ENCODE measurements around the gene IHH. TPM values are rescaled to one million over a fixed set of nuclear protein-coding genes. Genes with fewer than 3 reads are reported as not detected.

Gene IHH
- total RNA-seq, 1 donor from 2014 or later, result not detected

DNA sequence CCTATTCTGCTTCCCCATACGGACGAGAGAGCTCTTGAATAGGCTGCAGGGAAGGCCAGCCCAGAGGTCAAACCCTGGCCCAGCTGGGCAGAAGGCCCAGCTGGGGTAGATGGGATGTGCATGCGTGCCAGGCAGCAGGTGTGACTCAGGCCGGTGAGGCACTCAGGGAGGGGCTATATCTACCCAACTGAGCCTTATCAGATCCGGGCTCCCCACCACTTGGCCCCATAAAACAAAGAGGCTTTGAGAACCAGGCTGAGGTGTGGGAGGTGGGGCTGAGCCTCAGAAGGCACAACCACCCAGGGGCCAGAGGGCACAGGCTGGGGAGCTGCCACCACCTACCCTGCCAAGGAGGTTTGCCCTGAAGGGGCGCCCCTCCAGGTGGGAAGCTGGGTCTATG is 11.4 kb downstream of the IHH start:
- DNase-seq (no peak), ATAC-seq (no peak)
- intact Hi-C loops (cut with micrococcal nuclease), result loop anchor here (10.0 kb wide), 1 partner anchor 96 kb away; no protein-coding TSS in a partner anchor

DNA sequence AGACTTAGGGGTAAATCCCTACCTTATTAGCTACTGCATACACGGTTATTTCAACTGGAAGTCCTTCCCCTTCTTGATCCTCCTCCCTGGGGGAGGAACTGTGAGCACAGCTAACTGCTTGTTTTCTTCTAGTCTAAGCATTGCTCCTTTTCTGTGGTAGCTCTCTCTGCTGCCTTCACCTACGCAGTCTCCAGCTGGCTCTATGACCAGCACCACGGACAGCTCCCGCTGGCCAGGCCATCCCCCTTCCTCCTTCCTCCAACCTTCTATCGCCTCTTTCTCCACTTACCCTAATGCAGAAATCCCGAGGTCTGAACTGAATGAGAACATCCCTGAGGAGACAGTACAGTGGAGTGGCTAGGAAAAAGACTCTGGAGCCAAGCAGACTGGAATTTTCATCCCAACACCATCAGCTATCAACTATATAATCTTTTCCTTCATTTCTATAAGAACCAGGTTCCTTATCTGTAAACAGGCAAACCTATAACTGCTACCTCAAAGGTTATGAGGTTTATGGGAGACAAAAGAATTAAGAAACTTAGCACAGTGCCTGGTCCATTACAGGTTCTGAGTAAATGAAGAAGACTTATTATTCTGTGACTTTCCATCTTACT is 14.7 kb downstream of the IHH start:
- intact Hi-C loops (cut with micrococcal nuclease), result loop anchor here (10.0 kb wide), 1 partner anchor 99 kb away; no protein-coding TSS in a partner anchor
- peak; percentile 31 for ATAC-seq
- no peak for DNase-seq

GRCh38 chr2:219042750-219043149 is 18.0 kb downstream of the IHH start:
- ATAC-seq (no peak), DNase-seq (no peak)
- intact Hi-C loops (cut with micrococcal nuclease), result loop anchor here (10.0 kb wide), 1 partner anchor 102 kb away; no protein-coding TSS in a partner anchor

- intact Hi-C loops (cut with micrococcal nuclease), result loop anchor here (10.0 kb wide), 1 partner anchor 103 kb away; no protein-coding TSS in a partner anchor
- no peak for ATAC-seq
- no peak for DNase-seq
Observed at GRCh38 chr2:219042157-219042556, 18.6 kb downstream of the IHH start.

DNA sequence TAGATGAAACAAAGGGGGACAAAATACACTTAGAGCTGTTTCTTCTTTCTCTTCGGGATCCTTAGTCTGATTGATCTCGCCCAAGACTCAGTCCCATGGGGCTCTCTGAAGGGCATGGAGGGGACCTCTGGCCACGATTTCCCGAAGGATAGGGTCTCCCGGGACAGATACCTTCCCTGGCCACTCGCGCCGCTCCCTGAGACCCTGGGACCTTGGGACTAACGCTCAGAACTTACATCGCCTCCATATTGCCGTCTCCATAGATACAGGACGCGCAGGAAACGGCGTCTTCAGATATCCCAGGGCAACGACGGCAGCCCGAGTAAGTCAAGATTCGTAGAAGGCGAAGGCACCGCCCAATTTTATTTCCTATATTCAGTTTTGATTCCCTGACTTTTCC is 19.5 kb downstream of the IHH start, which contains the start of gene CFAP65:
TSS of gene CFAP65 (minus strand) at position 265 of the 400 bp plus-strand sequence. CDS start 2,468 bp downstream, outside the sequence.
- intact Hi-C loops (cut with micrococcal nuclease), result loop anchor here (10.0 kb wide), 1 partner anchor 104 kb away; no protein-coding TSS in a partner anchor
- DNase-seq, result no peak
- no peak for ATAC-seq

GRCh38 chr2:219038600-219038999 is 22.1 kb downstream of the IHH start:
- ATAC-seq, result no peak
- intact Hi-C loops (cut with micrococcal nuclease), result no loop called here
- no peak for DNase-seq

DNA sequence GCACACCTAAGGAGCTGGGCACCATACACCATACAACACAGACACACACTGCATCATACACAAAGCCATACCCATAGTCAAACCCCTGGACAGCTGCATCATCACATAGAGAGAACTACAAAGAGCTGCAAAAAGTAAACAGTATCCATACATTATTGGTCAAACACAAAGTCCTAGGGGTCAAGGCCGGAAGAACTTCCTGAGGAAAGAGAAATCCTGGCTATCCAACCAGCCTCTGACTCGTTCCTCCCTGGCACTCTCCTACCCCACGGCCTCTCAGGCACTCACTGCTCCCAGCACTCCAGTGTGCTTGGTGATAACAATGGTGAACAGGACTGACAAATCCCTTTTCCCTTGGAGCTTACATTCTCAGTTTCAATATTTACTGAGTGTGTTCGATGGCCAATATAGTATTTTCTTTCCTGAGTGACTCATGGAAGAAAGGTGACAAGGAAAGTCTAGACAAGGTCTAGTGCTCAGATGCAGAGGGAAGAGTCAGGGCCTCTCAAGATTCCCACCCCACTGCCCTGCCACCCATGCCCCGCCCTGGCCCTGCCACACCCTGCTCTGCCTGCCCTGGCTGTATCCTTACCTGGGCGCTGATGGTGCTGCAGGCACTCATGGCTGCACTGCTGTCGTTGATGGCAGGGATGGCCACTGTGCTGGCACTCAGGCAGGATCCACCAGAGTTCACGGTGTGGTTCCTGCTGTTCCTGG is 22.8 kb downstream of the IHH start:
- no peak for DNase-seq
- intact Hi-C loops (cut with micrococcal nuclease), result no loop called here
- no peak for ATAC-seq

DNA sequence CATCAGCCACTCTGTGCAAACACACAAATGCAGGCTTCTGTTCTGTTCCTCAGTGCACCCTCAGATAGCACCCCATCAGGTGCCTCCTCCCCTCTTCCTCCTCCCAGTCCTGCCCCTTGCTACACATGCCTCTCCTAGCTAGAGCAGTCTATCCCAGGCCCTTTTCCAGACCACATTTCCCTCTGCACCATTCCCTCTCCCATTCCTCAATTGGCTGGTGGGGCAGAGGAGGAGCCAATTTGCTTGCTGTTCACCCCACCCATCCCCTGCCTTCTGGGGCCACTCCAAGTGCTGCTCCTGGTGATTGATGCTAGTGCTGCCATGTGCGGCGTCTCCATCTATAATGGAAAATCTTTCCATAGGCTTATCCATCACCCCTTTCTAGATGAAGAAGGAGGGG is 24.8 kb downstream of the IHH start:
- ATAC-seq (no peak), DNase-seq (no peak)
- intact Hi-C loops (cut with micrococcal nuclease), result no loop called here

GRCh38 chr2:219034823-219035222 is 25.9 kb downstream of the IHH start:
- intact Hi-C loops (cut with micrococcal nuclease), result no loop called here
- ATAC-seq (no peak), DNase-seq (no peak)

DNA sequence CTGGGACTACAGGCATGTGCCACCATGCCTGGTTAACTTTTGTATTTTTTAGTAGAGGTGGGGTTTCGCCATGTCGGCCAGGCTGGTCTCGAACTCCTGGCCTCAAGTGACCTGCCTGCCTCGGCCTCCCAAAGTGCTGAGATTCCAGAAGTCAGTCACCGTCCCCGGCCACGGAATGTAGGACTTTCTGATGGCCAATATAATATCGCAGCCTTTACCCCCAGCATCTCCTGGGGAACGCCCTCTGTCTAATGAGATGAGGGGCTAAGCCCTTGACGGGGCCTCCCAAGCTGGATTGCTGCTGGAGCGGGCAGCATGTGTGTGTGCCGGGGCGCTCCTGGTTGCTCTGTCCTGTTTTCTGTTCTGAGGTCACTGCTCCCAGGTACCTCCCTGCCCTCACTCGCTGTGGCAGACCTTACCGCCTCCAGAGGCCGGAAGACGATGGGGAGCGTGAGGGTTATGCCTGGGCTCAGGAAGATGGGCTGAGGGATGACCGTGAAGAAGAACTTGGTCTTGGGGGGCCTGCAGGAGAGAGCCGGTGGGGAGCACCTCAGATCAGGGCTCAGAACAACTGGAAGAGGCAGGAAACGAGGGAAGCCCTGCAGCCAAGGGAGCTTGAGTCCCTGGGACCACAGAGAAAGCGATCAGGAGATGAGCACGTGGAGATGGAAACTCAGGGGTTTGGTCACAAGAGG is 28.5 kb downstream of the IHH start:
- intact Hi-C loops (cut with micrococcal nuclease), result no loop called here
- no peak for ATAC-seq

GRCh38 chr2:219031005-219031738 is 29.5 kb downstream of the IHH start:
- ATAC-seq, result no peak
- intact Hi-C loops (cut with micrococcal nuclease), result no loop called here

More for the DNA sequence above, 28.5 kb downstream of the IHH start:
- DNase-seq, result no peak

GRCh38 chr2:219030177-219030940 is 30.4 kb downstream of the IHH start:
- peak; percentile 14 for ATAC-seq
- intact Hi-C loops (cut with micrococcal nuclease), result no loop called here
- no peak for DNase-seq

More at GRCh38 chr2:219031005-219031738, 29.5 kb downstream of the IHH start:
- no peak for DNase-seq

DNA sequence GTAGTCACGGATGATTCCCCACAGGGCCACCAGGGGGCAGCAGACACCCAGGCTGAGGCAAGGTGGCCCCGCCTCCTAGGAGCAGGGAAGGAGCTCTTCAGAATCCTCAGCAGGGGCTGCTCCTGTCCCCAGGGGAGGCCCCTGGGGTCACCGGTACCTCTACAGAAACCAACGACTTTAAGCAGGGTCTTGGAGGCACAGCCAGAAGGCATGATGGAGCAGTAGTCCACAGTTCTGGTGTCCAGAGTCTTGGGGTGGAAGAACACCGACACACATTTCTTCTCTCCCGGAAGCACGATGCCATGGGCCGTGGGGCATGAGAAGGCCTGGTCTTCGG is 30.9 kb downstream of the IHH start:
- DNase-seq, result peak; percentile 87
- peak; percentile 91 for ATAC-seq
- intact Hi-C loops (cut with micrococcal nuclease), result no loop called here

DNA sequence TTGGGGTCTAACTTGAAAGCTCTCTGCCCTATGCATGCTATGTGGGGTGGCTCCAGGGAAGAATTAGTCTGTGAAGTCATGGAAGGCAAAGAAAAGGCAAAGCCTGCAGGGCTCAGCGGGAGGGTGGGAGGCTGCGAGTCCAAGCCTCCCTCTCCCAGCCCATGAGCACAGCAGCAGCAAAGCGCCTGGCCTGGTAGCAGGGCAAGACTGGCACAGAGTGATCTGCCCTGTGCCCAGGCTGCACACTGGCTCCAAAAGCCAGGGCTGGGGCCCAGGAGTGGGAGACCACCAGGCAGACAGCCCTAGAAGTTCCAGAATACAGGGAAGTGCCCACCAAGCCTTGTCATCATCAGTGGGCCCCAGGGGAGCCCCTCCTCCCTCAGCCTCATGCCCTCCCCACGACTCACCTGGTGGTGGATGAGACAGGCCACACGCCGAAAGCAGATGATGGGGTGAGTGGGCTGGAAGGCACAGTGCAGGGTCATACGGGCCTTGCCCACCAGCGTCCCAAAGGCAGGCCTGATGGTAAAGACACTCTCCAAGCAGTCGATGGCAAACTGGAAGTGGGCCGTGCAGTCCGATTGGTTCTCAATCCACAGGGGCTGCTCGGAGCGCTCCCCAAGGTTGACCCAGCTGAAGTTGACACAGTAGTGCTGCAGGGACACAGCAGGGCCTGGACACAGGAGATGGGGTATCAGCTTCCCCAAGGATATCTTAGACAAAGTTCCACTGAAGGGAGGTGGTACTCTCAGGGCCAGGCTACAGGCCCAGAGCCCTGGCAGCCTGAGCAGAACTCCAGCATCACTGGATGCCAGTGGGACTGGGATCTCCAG is 31.5 kb downstream of the IHH start:
- no peak for DNase-seq
- intact Hi-C loops (cut with micrococcal nuclease), result no loop called here
- ATAC-seq, result no peak

DNA sequence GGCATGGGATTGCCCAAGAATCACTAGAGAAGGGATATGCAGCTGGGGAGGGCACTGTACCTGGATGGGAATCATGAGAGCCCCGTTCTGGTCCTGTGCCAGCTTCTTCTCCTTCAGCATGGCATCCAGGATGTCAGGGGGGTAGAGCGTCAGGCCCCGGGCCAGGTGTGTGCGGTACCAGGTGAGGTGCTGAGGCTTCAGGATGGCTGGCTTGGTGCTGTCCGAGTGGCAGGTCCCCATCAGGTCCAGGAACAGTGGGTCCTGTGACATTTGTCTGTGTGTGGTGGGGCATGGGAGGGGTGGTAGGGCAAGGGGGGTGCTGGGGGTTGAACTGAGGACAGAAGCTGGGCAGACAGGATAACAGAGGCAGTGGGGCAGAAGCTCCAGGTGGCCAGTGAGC is 32.6 kb downstream of the IHH start:
- intact Hi-C loops (cut with micrococcal nuclease), result no loop called here
- DNase-seq (no peak), ATAC-seq (no peak)

DNA sequence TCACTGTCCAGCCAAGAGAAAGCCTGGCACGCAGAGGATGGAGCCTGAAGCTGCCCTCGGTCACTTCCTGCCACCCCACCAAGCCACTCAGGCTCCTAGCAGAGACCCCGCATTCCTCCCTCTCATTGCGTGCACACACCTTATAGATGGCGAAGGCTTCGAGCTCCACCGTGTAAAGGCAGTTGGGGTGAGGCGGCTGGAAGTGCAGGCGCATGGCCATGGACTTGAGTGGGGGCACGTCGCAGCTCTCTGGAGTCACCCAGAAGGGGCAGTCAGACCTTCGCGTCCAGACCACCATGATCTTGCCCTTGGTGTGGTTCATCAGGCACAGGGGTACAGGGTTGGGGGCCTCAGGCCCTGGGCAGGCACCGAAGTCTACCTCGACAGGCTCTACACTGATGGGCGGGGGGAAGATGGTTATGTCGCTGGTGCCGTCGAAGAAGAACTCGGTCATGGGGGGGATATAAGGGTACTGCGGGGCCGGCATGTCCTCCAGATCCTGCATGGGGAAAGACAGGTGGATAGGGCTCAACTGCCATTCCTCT is 33.1 kb downstream of the IHH start:
- intact Hi-C loops (cut with micrococcal nuclease), result no loop called here

DNA sequence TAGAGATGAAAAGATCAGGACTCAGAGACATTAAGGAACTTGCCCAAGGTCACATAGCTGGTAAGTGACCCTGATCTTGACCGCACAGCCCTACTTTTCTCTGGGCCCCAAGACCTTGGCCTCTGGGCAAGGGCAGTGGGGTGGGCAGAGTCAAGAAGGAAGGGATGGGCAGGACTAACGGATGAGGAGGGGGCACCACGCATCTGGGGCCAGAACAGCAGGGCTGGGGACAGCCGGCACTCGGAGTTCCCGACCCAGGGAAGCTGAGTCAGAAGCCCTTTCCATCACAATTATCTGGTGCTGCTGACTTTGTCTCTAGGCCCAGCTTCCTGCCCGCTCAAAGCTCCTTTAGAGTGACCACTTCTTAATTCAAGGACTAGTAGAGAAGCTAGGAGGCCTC is 33.8 kb downstream of the IHH start:
- DNase-seq, result no peak
- intact Hi-C loops (cut with micrococcal nuclease), result no loop called here
- ATAC-seq, result no peak

More for the DNA sequence above, 33.1 kb downstream of the IHH start:
- no peak for DNase-seq
- ATAC-seq, result no peak

Measured in left ventricle myocardium superior (tissue), 1 donor.